ENCODE measurements around the gene ZXDC. TPM values are rescaled to one million over a fixed set of nuclear protein-coding genes. Genes with fewer than 3 reads are reported as not detected.
A peak's percentile ranks its signal among the peaks of the same experiment; 100 is the strongest.

ZXDC gene
- total and polyA plus RNA-seq, 2 donors from 2014 or later = 11.4 to 44.8 TPM

DNA sequence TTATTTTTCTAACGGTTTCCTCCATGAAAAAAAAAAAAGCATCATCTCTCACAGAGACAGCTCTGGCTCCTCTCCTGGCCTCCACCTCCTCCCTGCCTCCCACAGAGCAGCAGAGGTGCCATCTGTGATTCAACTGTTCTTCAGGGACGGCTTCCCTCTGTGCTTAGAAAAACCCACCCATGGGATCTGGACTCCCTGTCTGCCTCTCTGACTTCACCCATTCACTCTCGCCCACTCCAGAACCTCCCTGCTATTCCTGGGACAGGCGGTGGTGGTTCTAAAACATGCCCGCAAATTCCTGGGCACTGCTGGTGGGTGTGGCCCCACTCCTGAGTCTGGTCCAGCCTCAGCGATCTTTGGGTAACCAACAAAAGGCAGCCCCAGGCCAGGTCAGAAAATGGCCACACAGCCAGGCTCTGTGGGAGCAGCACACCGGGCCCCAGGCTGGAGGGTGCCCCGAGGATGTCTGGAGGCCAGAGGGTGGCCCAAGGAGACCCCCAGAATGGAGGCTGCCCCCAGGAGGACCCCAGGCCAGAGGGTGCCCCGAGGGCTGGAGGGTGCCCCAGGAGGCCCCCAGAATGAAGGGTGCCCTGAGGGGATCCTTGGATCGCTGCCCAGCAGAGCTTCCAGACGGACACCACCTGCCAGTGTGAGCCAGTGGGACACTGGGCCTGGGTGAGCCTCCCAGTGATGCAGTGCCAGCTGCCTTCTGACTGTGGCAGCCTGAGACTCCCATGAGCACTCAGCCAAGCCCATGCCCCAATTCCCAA lies 45.6 kb upstream of the ZXDC start:
- H3K4me3 ChIP-seq (ENCODE audit: low read length in 3 of 3) = no peak overlapping the region
- FAIRE-seq (no peak), DNase-seq (peak in 1 of 5 donors; percentile 68)
- H3K27me3 ChIP-seq (ENCODE audit: control insufficient read depth, insufficient read depth, low read length) = peaks cover 3% of the 10 kb centered on the region
- H3K27ac ChIP-seq (ENCODE audit: low read depth in 2 of 2, low read length in 2 of 2) = no peak overlapping the region
- intact Hi-C loops (cut with DNase I) = no loop called here
- TF ChIP-seq, protein P1, sequence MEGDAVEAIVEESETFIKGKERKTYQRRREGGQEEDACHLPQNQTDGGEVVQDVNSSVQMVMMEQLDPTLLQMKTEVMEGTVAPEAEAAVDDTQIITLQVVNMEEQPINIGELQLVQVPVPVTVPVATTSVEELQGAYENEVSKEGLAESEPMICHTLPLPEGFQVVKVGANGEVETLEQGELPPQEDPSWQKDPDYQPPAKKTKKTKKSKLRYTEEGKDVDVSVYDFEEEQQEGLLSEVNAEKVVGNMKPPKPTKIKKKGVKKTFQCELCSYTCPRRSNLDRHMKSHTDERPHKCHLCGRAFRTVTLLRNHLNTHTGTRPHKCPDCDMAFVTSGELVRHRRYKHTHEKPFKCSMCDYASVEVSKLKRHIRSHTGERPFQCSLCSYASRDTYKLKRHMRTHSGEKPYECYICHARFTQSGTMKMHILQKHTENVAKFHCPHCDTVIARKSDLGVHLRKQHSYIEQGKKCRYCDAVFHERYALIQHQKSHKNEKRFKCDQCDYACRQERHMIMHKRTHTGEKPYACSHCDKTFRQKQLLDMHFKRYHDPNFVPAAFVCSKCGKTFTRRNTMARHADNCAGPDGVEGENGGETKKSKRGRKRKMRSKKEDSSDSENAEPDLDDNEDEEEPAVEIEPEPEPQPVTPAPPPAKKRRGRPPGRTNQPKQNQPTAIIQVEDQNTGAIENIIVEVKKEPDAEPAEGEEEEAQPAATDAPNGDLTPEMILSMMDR (IDR thresholded peaks at IDR 0.05; ENCODE audit: borderline replicate concordance, extremely low read depth, insufficient read depth) = no peak
- peaks cover 0 to 2% (median 0%) of the 10 kb centered on the region in 3 donors for H3K4me1 ChIP-seq (ENCODE audit: control insufficient read depth in 2 of 3, insufficient read depth in 2 of 3, low read depth in 1 of 3, low read length in 3 of 3)
- no peaks in the 10 kb centered on the region for H3K9me3 ChIP-seq (ENCODE audit: control insufficient read depth in 2 of 3, insufficient read depth in 1 of 3, low read length in 3 of 3)
- no peak overlapping the region for H3K9ac ChIP-seq (ENCODE audit: low read length in 3 of 3)
- no peaks in the 10 kb centered on the region for H3K36me3 ChIP-seq (ENCODE audit: control insufficient read depth in 2 of 3, insufficient read depth in 3 of 3, low read length in 3 of 3)

DNA sequence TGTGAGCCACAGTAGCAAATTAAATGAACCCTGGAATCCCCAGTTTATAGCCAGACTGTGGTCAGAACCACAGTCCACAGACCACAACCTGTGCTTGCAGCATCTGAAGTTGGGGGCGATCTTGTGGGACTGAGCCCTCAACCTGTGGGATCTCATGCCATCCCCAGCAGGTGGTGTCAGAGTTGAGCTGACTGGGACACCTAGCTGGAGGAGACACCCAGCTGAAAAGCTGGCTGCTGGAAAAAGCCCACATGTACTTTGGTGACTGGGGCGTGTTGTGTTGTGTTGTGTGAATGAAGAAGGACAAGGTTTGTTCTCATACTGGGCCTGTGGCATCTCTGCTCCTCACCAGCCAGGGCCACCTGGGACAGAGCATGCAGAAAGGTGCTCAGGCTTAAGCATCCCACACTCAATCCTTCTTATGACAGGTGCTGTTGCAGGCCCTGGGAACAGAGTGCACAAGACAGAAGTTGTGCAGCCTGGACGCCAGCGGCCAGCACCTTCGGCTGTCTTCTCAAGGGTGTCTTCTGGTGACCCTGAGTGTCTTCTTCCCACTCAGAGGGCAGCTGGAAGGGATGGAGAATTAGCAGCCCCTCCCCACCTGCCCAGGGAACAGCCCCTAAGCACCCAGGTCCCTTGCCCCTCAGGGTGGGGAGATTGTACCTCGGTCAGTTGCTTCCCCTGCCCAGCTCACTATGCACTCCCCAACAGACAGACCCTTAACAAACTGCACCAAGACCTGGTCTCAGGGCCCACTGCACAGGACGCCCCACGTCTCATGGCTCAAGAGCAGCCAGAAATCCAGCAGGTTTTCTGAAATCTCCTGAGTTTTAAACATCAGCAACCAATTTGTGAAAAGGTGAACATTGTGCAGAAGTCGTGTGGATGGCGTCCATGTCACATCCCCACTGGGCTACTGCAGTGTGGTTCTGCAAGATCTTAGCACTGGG lies 44.1 kb upstream of the ZXDC start:
- DNase-seq = peak in 1 of 5 donors; percentile 29
- peaks cover 3% of the 10 kb centered on the region for H3K27me3 ChIP-seq (ENCODE audit: control insufficient read depth, insufficient read depth, low read length)
- H3K9me3 ChIP-seq (ENCODE audit: control insufficient read depth in 2 of 3, insufficient read depth in 1 of 3, low read length in 3 of 3) = no peaks in the 10 kb centered on the region
- no peak for FAIRE-seq
- no peaks in the 10 kb centered on the region for H3K36me3 ChIP-seq (ENCODE audit: control insufficient read depth in 2 of 3, insufficient read depth in 3 of 3, low read length in 3 of 3)
- no peak overlapping the region for H3K4me3 ChIP-seq (ENCODE audit: low read length in 3 of 3)
- H3K4me1 ChIP-seq (ENCODE audit: control insufficient read depth in 2 of 3, insufficient read depth in 2 of 3, low read depth in 1 of 3, low read length in 3 of 3) = peaks cover 0 to 2% (median 0%) of the 10 kb centered on the region in 3 donors
- intact Hi-C loops (cut with DNase I) = no loop called here
- no peak overlapping the region for H3K27ac ChIP-seq (ENCODE audit: low read depth in 2 of 2, low read length in 2 of 2)
- H3K9ac ChIP-seq (ENCODE audit: low read length in 3 of 3) = no peak overlapping the region
- TF ChIP-seq, protein P1 (IDR thresholded peaks at IDR 0.05; ENCODE audit: borderline replicate concordance, extremely low read depth, insufficient read depth) = no peak

DNA sequence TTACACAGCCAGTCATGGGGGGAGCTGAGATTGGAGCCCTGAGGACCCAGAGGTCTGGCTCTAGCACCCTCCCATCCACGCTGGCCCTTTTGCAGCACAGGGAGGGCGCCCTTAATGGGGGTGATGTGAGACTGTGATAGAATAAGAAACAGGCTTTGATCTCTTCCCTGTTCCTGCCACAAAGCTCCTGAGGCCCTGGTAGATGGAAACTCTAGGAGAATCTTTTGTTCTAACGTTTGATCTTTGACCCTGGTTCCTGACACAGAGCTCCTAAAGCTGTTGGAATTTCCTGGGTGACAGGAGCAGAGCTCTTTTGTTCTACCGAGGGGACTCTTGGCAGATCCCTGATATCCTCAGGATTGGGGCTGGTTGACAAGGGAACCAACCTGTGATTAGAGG lies 43.1 kb upstream of the ZXDC start:
- TF ChIP-seq, protein P1 (IDR thresholded peaks at IDR 0.05; ENCODE audit: borderline replicate concordance, extremely low read depth, insufficient read depth) = no peak
- H3K4me3 ChIP-seq (ENCODE audit: low read length in 3 of 3) = no peak overlapping the region
- no peak for FAIRE-seq
- no peak overlapping the region for H3K9ac ChIP-seq (ENCODE audit: low read length in 3 of 3)
- H3K27me3 ChIP-seq (ENCODE audit: control insufficient read depth, insufficient read depth, low read length) = peaks cover 3% of the 10 kb centered on the region
- intact Hi-C loops (cut with DNase I) = no loop called here
- H3K27ac ChIP-seq (ENCODE audit: low read depth in 2 of 2, low read length in 2 of 2) = no peak overlapping the region
- peaks cover 0 to 2% (median 0%) of the 10 kb centered on the region in 3 donors for H3K4me1 ChIP-seq (ENCODE audit: control insufficient read depth in 2 of 3, insufficient read depth in 2 of 3, low read depth in 1 of 3, low read length in 3 of 3)
- DNase-seq = no peak
- H3K36me3 ChIP-seq (ENCODE audit: control insufficient read depth in 2 of 3, insufficient read depth in 3 of 3, low read length in 3 of 3) = no peaks in the 10 kb centered on the region
- no peaks in the 10 kb centered on the region for H3K9me3 ChIP-seq (ENCODE audit: control insufficient read depth in 2 of 3, insufficient read depth in 1 of 3, low read length in 3 of 3)
